Activated gamma-delta T cell treated with anti-CD3 and anti-CD28 coated beads, Interleukin-2, amount 50 U/mL, for 16 hours (primary cell): ENCODE data around the gene KCNQ1.
A peak's percentile ranks its signal among the peaks of the same experiment; 100 is the strongest.

Experiments used
- DNase-seq: peaks from one replicate; pipeline ENCODE4 v3.0.0-alpha.2; 2020; ENCODE audit warnings: low read depth

The KCNQ1 gene

DNA sequence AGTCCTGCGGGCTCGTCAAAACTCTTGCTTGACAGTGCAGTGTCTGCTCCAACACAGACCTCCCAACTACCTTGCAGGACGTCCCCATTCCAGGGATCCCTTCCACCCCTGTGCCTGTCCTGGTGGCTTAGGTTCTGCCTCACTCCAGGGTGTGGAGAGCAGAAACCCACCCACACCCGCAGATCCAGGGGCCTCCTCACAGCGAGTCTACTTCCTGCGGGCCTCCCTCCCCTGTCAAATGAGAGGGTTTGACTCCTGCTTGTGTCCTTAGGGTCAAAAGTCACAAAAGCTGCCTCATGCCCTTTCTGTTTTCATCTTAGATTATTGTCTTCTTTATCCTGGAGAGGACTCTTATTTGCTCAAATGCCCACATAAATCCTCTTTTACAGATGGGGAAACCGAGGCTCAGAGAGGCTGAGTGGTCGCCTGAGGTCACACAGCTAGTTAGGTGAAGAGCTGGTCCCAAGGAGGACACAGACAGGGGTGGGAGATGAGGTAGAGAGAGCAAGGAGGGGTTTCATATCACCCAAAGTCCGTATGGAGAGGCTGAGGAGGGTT is 336.1 kb downstream of the KCNQ1 start:
- no peak for DNase-seq

DNA sequence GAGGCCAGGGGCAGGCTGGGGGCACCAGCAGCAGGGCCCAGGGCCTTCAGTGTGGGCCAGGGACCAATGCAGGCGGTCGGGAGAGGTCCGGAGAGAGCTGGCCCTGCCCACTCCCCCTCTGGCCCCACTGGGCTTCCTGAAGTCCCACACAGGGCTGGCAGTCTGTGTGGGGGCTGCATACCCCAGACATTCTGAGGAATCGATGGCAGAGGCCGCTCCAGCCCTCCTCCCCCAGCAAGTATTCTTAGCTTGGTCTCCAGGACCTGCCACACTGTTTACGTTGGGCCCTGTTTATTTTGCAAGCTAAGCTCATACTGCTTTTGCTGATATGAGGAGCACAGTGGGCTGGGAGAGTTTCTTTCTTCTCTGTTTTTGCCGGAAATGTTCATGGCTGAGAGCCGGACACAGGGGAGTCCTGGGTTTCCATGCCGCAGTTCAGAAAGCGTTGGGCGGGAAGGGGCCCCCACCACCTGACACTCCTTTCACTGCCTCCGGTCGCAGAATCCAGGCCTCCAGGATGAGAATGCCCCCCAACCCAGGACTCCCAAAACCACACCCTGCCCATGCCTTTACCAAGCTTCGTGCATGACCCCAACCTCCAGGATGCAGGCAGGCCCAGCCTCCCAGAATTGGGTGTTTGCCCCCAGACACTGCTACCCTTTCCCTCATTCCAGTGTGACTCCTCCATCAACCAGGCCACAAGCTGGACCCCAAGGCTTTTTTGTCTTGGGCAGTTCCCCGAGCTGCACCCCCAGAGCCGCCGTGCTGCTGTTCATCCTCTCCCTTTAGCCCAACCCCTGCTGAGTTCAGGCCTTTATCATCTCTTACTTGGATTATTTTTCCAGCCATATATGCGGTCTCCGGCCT is 336.8 kb downstream of the KCNQ1 start:
- DNase-seq, result no peak

DNA sequence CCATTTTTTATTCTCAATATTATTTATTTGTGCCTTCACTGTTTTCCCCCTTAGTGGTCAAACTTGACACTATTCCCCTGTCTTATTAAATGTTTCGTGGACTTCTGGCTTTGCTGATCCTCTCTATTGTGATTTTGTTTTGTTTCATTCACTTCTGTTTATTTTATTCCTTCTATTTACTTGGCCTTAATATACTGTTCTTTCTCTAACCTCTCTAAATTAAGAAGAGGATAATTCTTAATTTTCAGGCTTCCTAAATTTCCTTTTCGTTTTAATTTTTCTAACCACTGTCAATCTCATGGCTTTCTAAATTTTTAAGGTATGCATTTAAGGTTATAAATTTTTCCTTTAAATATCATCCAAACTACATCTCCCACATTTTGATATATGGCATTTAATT is 338.0 kb downstream of the KCNQ1 start:
- no peak for DNase-seq

DNA sequence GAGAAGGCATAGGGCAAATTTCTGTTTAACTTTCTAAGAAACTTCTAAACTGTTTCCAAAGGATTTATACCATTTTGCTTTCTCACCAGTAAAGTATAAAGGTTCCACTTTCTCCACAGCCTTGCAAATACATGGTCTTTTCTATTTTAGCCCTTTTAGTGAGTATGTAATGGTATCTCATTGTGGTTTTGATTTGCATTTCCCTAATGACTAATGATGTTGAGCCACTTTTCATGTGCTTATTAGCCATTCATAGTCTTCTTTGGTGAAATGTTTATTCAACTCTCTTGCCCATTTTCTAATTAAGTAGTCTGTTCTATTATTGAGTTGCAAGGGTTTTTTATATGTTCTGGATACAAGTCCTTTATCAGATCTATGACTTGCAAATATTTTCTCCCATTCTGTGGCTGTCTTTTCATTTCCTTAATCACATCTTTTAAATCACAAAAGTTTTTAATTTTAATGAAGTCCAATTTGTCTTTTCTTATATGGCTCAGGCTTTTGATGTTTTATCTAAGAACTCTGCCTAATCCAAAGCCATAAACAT is 338.8 kb downstream of the KCNQ1 start:
- DNase-seq, result no peak

DNA sequence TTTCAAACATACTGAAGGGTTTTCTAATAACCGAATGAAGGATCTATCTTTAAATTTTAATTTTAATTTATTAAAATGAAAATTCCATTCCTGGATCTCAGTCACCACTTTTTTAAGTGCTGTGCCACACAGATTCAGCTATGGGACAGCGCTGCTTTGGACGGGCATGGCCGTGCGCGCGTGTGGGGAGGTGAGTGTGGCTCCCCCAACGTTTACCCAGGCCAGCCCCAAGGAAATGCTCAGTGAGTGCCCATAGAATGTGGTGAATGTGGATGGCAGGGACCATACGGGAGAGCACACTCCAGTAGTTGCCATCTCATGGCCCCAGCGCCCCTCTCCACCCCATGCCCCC is 343.0 kb downstream of the KCNQ1 start:
- DNase-seq, result no peak

DNA sequence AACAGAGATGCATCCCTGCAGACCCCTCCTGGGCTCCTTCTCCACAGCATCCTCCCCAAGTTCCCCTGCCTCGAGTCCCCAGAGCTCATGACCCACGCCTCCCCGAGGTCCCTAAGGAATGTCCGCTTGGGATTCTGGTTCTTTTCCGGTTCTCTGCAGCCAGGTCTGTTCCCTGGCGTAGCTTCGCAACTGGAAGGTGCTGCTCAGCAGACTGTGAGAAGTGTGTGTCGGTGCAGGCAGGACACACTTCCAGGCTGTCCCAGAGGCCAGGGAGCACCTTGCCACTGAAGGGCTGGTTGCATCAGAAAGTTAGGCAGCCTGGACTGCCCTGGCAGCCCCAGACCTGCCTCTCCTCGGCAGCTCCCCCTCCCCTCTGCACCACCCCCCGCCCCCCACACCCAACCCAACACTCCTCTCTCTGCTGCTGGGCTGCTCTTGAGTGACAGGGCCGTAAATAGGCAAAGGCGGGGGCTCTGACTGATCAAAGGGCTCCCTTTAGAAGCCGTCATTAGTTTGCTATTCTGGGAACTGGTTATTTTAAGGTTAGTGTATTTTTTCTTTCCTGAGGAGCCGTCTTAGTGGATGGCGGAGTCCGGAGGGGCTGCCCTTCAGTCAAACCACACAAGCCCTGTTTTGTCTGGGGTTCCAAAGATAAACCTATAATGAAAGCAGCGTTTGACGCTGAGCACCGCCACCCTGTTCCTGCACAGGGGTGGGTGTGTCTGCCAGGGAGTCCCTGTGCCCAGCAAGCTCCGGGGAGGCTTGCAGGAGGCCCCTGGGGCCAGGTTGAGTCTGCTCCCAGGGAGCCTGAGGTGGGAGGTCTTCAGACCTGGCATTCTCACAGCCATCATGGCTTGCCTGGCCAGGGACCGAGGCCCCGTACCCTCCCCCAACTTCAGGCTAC is 343.6 kb downstream of the KCNQ1 start:
- DNase-seq, result no peak

DNA sequence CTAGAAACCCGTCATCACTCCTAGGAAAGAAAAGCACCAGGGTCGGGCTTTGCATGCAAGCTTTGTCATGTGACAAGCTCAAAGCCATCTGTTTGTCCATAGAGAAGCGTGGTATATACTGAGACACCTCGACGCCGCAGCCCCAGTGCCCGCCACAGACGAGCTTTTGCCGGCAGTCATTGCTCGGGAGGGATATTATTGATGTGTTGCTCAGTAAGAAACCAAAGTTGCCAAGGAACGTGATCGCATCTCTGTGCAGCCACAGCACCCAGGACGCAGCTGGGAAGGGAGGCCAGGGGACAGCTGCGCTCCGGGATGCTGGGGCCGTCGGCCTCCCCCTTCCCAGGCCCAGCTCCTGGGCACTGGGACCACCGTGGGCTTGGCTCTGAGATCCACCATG is 344.5 kb downstream of the KCNQ1 start:
- DNase-seq, result no peak

DNA sequence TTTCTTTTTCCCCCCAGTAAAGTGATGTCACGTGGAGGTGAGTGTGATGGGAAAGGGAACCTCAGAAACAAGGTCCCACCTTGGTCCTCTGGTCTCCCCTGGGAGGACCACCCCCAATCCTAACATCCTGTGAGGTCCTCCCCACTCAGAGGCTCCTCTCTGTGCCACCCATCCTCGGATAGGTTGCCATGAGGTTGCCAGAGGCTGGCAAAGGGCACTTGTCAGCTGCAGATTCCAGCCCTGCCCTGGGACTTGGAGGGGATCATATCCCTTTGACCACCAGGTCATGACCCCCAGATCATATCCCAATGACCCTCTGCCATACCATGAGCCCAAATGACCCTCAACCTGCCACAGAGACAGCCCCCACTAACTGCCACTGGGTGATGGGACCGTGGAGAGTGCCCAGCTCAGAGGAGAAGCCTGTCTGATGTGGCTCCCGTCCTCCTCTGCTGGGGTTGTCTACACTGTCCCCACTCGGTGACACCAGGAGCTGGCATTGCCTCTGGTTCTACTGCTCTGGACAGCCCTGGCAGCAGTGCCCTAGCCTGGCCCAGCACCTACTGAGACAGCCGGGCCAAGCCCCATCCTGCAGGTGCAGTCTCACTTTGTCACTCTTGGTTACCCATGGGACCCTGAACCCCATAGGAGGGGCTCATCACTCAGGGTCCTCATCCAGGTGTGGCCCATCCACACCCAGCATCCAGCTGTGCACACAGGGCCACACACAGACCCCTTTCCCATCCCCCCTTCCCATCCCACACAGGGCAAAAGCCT is 345.2 kb downstream of the KCNQ1 start:
- no peak for DNase-seq

DNA sequence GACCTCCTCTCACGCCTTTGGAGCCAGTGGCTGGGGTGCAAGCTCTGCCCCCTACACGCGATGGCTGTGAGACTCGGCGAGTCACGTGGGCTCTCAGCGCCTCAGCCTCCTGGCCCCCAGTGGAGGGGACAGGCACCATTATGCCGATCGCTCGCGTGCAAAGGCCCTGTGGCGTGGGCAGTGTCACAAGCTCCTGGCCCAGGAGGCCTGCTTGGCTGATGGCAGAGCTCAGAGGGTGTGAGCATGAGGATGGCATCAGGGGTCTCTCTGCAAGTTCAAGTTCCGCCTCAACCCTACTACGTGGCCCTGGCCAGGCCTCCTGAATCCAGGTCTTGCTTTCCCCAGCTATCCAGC is 345.7 kb downstream of the KCNQ1 start:
- no peak for DNase-seq

DNA sequence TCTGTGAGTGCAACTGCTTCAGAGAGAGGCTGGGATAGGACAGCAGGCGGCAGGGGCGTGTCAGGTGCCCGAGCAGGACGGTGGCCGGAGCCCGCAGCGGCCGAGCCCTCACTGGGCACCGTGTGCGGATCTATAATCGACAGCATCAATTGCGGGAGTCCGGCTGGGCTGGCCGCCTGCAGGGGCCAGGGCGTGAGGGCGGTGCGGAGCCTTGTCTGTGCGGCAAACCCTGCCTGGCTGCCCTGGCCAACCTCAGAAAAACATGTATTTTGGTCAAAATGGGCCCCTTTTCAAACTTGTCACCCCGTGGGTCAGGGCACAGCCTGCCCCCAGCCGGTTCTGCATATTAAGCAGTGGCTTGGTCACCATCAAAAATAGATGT is 346.3 kb downstream of the KCNQ1 start:
- DNase-seq, result no peak

DNA sequence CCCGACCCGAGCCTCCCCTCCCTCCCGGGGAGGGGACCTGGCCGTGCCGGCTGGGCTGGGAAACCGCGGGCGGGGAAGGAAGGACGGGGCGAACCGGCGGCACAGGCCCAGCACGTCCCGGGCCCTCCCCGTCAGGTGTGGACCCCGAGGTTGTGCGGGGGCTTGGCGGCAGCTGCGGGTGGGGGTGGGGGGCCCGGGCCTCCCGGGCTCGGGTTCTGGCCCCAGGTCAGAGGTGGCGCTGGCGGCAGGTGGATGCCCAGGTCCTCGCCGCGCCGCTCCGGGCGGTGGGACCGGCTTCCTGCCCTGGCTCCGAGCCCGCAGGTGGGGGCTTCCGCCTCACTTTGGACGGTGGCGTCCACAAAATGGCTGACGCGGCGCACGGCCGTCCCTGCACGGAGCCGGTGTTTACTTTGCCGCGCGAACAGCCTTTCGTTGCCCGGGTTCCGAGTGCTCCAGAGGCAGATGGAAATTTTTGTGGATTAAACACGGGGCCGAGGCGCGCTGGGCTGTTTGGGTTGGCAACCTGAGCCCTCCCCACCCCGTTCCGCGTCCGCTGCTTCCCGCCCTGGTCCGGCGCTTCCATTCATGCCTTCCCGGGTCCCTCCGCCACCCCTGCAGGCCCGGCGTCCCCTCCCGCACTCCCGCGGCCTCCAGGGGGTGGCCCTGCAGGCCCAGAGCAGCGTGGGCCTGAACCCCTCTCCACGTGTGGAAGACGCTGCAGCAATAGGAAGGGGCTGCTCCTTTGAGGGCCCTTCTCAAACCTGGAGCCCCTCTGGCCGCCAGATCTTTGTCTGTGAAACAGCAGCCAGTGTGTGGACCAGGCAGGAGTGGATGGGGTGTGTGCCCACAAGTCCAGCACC is 346.9 kb downstream of the KCNQ1 start:
- DNase-seq, result peak; percentile 17

DNA sequence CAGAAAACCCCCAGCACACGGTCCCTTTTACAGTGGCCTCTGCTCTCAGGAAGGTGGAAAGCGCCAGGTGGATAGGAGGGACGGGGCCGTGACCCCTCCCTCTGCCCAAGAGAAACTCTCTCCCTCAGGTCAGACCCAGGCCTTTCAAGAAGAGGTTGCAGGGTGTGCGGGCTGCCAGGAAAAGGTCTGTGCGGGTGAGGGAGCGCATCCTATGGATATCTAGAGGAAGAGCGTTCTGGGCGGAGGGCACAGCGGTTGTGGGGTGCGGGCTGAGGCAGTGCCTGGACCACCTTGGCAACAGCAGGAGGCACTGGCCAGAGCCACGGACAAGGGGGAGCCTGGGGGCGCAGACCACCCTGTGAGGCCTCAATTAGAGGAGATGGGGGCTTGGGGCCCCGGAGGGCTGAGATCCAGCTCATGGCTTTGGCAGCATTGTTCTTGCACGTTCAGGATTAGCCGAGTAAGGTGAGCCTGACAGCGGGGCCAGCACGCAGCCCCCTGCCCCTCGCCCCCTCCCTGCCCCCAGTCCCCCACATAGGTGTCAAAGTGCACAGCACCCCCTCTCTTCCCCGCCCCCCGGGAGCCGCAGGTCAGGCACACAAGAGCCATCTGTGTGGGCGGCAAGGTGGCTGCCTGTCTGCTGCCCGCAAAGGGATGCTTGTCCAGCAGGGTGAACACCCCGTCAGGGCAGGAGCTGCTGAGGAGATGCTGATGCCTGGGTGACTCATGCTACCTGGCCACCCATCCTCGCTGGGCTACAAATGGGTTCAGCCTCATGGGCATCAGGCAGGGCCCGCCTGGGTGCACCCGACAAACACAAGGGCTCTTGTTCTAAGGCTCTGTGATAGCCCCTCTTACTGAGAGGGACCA is 347.8 kb downstream of the KCNQ1 start:
- no peak for DNase-seq

DNA sequence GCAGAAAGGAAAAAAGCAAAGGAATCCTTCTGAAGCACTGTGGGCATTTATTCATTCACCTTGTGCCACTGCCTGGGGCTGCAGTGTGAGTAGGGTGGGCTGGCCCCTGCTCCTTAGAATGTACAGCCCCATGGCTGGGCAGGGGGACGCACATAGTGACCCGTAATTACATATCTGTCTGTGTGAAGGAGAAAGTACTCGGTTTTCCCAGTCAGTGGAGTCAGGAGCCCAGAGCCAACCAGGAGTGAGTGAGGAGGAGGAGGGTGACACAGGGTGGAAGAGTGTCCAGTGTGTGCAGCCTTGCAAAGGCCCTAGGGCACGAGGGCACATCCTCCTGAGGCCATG is 348.9 kb downstream of the KCNQ1 start:
- no peak for DNase-seq

DNA sequence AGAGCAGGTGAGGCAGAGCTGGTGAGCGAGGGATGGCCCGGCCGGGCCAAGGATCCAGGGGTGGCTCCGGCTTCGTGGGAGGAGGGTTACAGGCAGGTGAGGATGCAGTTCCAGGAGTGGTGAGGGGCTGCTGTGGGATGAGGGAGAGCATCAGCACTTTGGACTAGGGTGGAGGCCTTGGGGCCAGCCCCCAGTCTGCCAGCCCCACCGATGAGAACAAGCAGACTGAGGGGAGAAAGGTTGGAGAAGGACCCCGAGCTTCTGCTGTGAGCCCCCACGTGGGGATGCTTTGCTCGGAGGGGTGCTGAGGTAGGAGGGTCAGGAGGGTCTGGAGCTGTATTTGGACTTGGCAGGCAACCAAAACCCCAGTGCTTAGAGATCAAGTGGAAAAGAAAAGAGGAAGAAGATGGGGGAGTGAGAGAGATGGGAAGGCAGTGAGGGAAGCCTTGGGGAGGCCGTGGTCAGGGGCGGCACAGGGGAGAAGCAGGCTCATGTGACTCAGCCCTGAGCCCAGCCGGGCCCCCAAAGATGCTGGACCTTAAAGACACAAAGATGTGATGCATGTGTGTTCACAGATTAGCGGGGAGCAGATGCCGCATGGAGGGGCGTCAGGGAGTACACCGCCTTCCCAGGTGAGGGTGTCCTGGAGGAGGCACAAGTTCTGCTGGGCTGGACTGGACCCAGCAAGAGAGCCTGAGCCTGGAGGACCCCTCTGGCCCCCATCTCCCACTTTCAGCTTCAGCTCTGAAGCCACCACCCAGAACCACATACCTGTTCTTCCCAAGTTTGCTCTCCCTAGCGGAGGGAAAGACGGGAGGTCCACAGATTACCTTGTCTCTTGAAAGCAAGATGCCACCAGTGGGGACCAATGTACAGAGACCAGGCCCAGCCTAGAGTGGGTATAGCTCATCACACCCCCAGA is 349.5 kb downstream of the KCNQ1 start:
- DNase-seq, result no peak

DNA sequence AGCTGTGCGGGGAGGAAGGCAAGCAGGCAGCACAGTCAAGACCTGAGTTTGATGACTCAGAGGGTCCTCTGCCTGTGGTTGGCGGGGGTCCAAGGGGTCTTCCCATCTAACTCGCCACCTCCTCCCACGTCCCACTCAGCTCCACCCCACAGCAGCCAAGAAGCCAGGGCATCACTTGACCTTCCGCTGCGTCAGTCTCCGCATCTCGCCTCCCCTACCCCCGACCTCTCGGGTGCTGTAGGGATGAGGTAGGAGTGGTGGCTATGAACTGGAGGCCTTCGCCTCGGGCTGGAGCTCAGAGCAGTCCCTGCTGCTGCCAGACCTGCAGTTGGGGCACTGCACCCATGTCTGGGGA is 350.1 kb downstream of the KCNQ1 start:
- no peak for DNase-seq

DNA sequence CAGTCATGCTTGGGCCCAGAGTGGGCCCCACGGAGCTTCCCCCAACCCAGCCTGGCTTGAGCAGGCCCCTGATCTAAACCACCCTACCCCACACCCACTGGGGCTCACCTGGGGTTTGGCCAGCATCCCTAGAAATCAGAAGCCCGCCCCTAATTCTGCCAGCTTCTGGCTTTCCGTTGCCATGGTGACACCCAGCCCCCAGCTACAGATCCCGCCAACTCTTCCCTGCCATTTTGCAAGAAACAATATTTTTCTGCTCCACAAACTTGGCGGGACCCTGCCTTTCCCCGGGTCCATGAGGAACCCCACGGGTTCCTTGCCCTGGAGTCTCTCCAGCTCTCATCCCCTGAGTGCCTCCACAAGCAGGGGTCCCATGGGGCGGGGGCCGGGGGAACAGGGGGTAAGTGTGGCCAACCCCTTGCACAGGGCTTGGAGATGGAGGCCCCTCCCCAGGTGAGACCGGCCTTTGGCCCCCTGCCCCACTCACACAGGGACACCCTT is 350.7 kb downstream of the KCNQ1 start:
- no peak for DNase-seq

DNA sequence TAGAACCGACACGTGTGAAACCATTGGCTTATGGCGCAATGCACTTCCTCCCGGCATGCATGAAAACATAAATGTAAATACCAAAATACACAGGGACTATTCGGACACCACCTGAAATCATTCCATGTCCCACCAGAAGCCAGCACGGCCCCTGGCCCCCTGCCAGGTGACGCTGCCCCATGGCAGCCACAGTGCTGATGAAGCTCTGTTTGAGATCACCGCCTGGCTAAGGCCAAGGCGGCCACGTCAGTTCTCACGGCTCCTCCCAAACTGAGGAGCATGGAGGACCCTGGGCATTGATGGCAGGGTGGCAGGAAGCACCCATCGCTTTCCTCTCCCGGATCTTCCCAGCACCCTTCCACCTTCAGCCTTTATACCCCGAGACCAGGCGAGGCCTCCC is 351.3 kb downstream of the KCNQ1 start:
- DNase-seq, result no peak

DNA sequence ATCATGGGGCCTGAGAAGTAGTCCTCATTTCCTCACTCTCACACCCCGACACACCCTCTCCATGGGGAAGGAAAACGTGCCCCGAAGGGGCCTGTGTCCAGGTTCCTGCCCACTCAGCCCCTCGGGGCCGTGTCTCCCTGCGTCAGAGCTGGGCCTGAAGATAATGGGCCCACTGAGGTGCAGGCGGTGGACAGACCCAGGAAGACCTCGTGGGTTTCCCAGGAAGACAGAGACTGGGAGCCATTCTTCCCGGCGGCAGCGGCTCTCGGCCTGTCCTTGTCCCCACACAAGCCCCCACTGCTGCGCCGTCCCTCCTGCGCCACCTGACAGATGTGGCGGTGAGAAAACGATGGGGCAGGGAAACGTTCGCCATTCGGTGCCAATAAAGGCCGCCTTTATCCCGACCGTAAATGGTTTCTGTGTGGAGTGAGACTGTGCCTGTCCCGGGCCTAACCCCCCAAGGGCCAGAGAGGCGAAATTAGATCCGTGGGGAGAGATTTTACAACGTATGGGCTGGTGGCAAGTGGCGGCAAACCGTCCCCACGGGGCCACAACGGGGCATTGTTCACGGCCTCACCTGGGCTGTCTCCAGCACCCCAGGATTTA is 351.8 kb downstream of the KCNQ1 start:
- no peak for DNase-seq
